Measurements from ENCODE around the gene MYADML2. TPM values are rescaled to one million over a fixed set of nuclear protein-coding genes. Genes with fewer than 3 reads are reported as not detected.
A peak's percentile ranks its signal among the peaks of the same experiment; 100 is the strongest.

Gene MYADML2
- total RNA-seq, 1 experiment from 2014 or later: 0.46 TPM

DNA sequence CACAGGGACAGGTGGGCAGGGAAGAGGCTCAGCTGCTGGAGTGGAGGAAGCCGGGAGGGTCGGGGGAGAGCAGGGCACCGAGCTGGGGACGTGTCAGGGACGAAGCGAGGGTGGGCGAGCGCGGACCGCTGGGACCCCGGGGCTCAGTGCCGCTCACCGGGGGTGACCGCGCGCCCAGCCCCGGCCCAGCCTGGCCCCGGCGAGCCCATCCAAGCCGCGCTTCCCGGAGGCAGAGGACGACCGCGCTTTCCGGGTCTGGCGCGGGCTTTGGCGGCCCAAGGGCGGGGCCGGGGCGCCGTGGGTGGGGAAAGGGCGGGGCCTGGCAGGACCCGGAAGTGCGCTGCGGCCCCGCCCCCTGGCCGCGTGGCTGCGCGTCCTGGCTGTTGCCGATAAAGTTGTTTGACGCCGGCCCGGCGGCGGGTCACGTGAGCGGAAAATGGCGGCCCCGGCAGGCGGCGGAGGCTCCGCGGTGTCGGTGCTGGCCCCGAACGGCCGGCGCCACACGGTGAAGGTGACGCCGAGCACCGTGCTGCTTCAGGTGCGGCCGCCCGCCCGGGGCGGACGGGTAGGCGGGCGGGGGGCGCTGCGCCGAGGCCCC is 30.3 kb upstream of the MYADML2 start, which contains the start of gene ASPSCR1 (continued):
- TF ChIP-seq OVOL2 (CRISPR knock-in tag; IDR thresholded peaks at IDR 0.05; ENCODE audit: borderline replicate concordance) (no peak), GRHL2 (CRISPR knock-in tag; IDR thresholded peaks at IDR 0.05; ENCODE audit: insufficient replicate concordance, severe bottlenecking) (no peak), TEAD1 (CRISPR knock-in tag; IDR thresholded peaks at IDR 0.05) (no peak; the same call in none of the 2 replicates), MXD4 (CRISPR knock-in tag; IDR thresholded peaks at IDR 0.05; ENCODE audit: borderline replicate concordance) (no peak), SMAD4 (CRISPR knock-in tag; IDR thresholded peaks at IDR 0.05) (no peak), CREM (CRISPR knock-in tag; IDR thresholded peaks at IDR 0.05) (peak; percentile 78), ETV6 (CRISPR knock-in tag; IDR thresholded peaks at IDR 0.05) (no peak), JAZF1 (CRISPR knock-in tag; IDR thresholded peaks at IDR 0.05) (no peak), ZNF138 (CRISPR knock-in tag; conservative IDR thresholded peaks at IDR 0.05) (no peak), ZNF281 (CRISPR knock-in tag; IDR thresholded peaks at IDR 0.05) (no peak), SMAD3 (CRISPR knock-in tag; IDR thresholded peaks at IDR 0.05; ENCODE audit: borderline replicate concordance) (no peak)
- TF ChIP-seq, protein P1, sequence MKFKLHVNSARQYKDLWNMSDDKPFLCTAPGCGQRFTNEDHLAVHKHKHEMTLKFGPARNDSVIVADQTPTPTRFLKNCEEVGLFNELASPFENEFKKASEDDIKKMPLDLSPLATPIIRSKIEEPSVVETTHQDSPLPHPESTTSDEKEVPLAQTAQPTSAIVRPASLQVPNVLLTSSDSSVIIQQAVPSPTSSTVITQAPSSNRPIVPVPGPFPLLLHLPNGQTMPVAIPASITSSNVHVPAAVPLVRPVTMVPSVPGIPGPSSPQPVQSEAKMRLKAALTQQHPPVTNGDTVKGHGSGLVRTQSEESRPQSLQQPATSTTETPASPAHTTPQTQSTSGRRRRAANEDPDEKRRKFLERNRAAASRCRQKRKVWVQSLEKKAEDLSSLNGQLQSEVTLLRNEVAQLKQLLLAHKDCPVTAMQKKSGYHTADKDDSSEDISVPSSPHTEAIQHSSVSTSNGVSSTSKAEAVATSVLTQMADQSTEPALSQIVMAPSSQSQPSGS (CRISPR knock-in tag; IDR thresholded peaks at IDR 0.05; ENCODE audit: borderline replicate concordance, low read depth): no peak

- no peak overlapping the region for H3K27ac Mint-ChIP-seq
- TF ChIP-seq FOXK1 (CRISPR knock-in tag; IDR thresholded peaks at IDR 0.05): 0 out of 2 replicates have a peak, but pooled peaks have one; percentile 29
- peak; percentile 47 for TF ChIP-seq TEAD1 (CRISPR knock-in tag; IDR thresholded peaks at IDR 0.05)
- 0 out of 2 replicates have a peak, but pooled peaks have one; percentile 71 for TF ChIP-seq ZNF281 (CRISPR knock-in tag; IDR thresholded peaks at IDR 0.05)
- no peak for TF ChIP-seq AR (CRISPR knock-in tag; IDR thresholded peaks at IDR 0.05)
- peak; percentile 90; the same call in 1 of the 2 replicates for TF ChIP-seq ZNF232 (CRISPR knock-in tag; IDR thresholded peaks at IDR 0.05)
- TF ChIP-seq, protein P2, sequence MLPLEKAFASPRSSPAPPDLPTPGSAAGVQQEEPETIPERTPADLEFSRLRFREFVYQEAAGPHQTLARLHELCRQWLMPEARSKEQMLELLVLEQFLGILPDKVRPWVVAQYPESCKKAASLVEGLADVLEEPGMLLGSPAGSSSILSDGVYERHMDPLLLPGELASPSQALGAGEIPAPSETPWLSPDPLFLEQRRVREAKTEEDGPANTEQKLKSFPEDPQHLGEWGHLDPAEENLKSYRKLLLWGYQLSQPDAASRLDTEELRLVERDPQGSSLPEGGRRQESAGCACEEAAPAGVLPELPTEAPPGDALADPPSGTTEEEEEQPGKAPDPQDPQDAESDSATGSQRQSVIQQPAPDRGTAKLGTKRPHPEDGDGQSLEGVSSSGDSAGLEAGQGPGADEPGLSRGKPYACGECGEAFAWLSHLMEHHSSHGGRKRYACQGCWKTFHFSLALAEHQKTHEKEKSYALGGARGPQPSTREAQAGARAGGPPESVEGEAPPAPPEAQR (CRISPR knock-in tag; IDR thresholded peaks at IDR 0.05): no peak
- no peak for TF ChIP-seq ZNF317 (CRISPR knock-in tag; IDR thresholded peaks at IDR 0.05; ENCODE audit: borderline replicate concordance, low read depth)
- TF ChIP-seq SMAD3 (CRISPR knock-in tag; IDR thresholded peaks at IDR 0.05; ENCODE audit: borderline replicate concordance): peak; percentile 78
- TF ChIP-seq CREB1 (CRISPR knock-in tag; IDR thresholded peaks at IDR 0.05): 0 out of 2 replicates have a peak, but pooled peaks have one; percentile 54
- no peak for TF ChIP-seq ZNF396 (CRISPR knock-in tag; IDR thresholded peaks at IDR 0.05; ENCODE audit: borderline replicate concordance)
Measured at GRCh38 chr17:81976332-81977210, 29.5 kb upstream of the MYADML2 start.

More at GRCh38 chr17:81976332-81977210, 29.5 kb upstream of the MYADML2 start:
- H3K27me3 Mint-ChIP-seq (ENCODE audit: low read depth): peaks cover 48% of the 10 kb centered on the region
- DNase-seq (ENCODE audit: low spot score) (peak; percentile 63), ATAC-seq (peak; percentile 31)
- POLR2A ChIA-PET: interaction anchor here (1.2 to 1.4 kb wide), 3 partner anchors 8 to 61 kb away, joined by 4 to 7 read pairs (median 4); partner anchors contain the start of gene DCXR
- peaks cover 19% of the 10 kb centered on the region for H3K9me3 Mint-ChIP-seq
- CTCF ChIA-PET: interaction anchor here (0.6 to 1.6 kb wide), 7 partner anchors 14 to 61 kb away, joined by 3 to 8 read pairs (median 4); partner anchors contain the start of genes DCXR, MAFG and NOTUM
- peaks cover 6% of the 10 kb centered on the region; the same call in 1 of the 2 replicates for H3K4me1 Mint-ChIP-seq
- H3K4me3 Mint-ChIP-seq: peak overlapping the region; percentile 88
- peaks cover 12% of the 10 kb centered on the region for H3K36me3 Mint-ChIP-seq
